GM23248 (cell line): ENCODE results near the gene FRMD5.

Source experiments
- EZH2 ChIP-seq: fragments of 200-600 bp; sonication (generic); IDR thresholded peaks from 2 replicates; pipeline ENCODE4 v1.6.1; 2018; ENCODE audit warnings: antibody characterized with exemption, mild to moderate bottlenecking; ENCODE audit not compliant: insufficient read depth, poor library complexity, severe bottlenecking
- EZH2phosphoT487 ChIP-seq: fragments of 200-600 bp; sonication (generic); IDR thresholded peaks from 2 replicates; pipeline ENCODE4 v1.6.1; 2018; ENCODE audit warnings: antibody characterized with exemption, moderate library complexity, mild to moderate bottlenecking, low read depth; ENCODE audit not compliant: insufficient read depth

- no peak for TF ChIP-seq EZH2phosphoT487
- TF ChIP-seq EZH2: no peak
These were observed 171.9 kb downstream of the FRMD5 start for GRCh38 chr15:44023176-44023575.
